ENCODE measurements around the gene TYW3. TPM values are rescaled to one million over a fixed set of nuclear protein-coding genes. Genes with fewer than 3 reads are reported as not detected.

TYW3 gene, protein sequence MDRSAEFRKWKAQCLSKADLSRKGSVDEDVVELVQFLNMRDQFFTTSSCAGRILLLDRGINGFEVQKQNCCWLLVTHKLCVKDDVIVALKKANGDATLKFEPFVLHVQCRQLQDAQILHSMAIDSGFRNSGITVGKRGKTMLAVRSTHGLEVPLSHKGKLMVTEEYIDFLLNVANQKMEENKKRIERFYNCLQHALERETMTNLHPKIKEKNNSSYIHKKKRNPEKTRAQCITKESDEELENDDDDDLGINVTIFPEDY
- 40.3 TPM for polyA plus RNA-seq (ENCODE audit: insufficient read length)
- long read RNA-seq, donor 1, transcript TYW3-201 (6 exons, 3,430 nt): major isoform, 10 of 10 reads
- long read RNA-seq, donor 1, partial matches to known transcripts: 0 of 10 reads
- long read RNA-seq, donor 1, other reads (novel, unspliced or antisense): 0 of 10 reads
- long read RNA-seq, donor 2, transcript TYW3-201 (6 exons, 3,430 nt): major isoform, 11 of 11 reads
- long read RNA-seq, donor 2, partial matches to known transcripts: 0 of 11 reads
- long read RNA-seq, donor 2, other reads (novel, unspliced or antisense): 0 of 11 reads
- long read RNA-seq, donor 3, transcript TYW3-201 (6 exons, 3,430 nt): major isoform, 8 of 8 reads
- long read RNA-seq, donor 3, partial matches to known transcripts: 0 of 8 reads
- long read RNA-seq, donor 3, other reads (novel, unspliced or antisense): 0 of 8 reads
- long read RNA-seq, donor 4: 0 reads
- long read RNA-seq, donor 5, transcript TYW3-201 (6 exons, 3,430 nt): major isoform, 9 of 9 reads
- long read RNA-seq, donor 5, partial matches to known transcripts: 0 of 9 reads
- long read RNA-seq, donor 5, other reads (novel, unspliced or antisense): 0 of 9 reads
- long read RNA-seq, donor 6, transcript TYW3-201 (6 exons, 3,430 nt): major isoform, 9 of 9 reads
- long read RNA-seq, donor 6, partial matches to known transcripts: 0 of 9 reads
- long read RNA-seq, donor 6, other reads (novel, unspliced or antisense): 0 of 9 reads
- long read RNA-seq, donor 7, transcript TYW3-201 (6 exons, 3,430 nt): major isoform, 24 of 24 reads
- long read RNA-seq, donor 7, partial matches to known transcripts: 0 of 24 reads
- long read RNA-seq, donor 7, other reads (novel, unspliced or antisense): 0 of 24 reads
- long read RNA-seq, donor 8, partial matches to known transcripts: 0 of 4 reads
- long read RNA-seq, donor 8, other reads (novel, unspliced or antisense): 0 of 4 reads

DNA sequence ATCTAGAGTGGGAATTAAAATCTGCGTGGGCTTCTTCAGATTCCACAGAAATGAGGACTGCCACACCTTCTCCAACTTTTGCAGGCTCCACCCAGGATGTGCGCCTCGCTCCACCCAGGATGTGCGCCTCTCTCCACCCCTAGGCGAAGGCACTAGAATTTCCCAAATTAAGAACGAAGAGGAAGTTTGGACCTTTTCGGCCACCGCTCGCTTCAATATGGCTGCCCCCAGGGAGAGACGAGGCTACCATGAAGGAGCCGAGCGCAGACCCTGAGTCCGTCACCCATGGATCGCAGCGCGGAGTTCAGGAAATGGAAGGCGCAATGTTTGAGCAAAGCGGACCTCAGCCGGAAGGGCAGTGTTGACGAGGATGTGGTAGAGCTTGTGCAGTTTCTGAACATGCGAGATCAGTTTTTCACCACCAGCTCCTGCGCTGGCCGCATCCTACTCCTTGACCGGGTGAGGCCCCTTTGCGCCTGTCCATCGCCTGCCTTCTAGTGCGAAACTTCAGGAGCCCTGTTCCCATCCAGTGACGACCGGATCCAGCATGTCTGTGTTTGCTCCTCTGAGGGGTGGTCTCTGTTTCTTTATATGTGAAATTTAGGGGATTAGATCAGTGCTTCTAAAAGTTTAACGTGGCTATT is at the start of gene TYW3, which contains the start of gene CRYZ:
Gene TYW3, plus strand, starts transcription at position 193 of the 644 bp plus-strand sequence. Its CDS starts 93 bp downstream, at position 286.
Gene CRYZ, minus strand, starts transcription at position 91 of the 644 bp plus-strand sequence. CDS start 8,229 bp downstream, outside the sequence.
- DNase-seq: peak; percentile 95

DNA sequence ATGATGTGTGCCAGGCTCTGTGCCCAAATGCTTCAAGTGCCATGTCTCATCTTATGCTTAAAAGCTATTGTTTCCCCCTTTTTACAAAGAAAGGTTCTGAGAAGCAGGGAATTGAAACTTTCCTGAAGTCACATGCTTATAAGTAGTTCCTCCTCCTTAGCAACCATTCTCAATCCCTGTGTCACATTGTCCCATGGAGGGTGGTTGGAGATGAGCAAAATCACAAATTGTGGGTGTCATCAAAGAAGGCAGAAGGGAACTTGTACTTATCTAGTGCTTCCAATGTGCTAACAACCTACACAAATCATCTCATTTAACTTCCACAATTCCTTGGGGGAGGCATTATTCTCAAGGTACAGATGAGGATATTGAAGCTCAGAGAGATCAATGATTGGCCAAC is 49.3 kb upstream of the TYW3 start:
- DNase-seq: no peak

GRCh38 chr1:74684301-74684700 is 48.7 kb upstream of the TYW3 start:
- DNase-seq: no peak

GRCh38 chr1:74686928-74687327 is 46.0 kb upstream of the TYW3 start:
- DNase-seq: no peak

GRCh38 chr1:74689621-74690363 is 43.2 kb upstream of the TYW3 start:
- peak; percentile 71 for DNase-seq

DNA sequence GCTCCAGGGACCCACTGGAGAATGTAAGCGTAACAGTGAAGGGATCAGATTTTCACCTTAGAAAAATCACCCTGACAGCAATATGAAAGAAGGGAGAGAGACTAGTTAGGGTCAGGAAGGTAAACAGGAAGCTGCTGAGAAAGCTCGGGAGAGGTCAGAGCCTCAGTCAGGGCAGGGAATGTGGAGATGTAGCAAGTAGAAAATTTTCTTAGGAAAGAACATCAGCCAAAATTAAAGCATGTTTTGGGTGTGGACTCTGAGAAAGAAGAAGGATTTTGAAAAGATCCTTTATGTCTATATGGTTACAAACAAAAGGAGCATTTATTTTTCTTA is 42.6 kb upstream of the TYW3 start:
- no peak for DNase-seq

GRCh38 chr1:74690909-74691308 is 42.0 kb upstream of the TYW3 start:
- no peak for DNase-seq

GRCh38 chr1:74693473-74693872 is 39.5 kb upstream of the TYW3 start:
- DNase-seq: no peak

- no peak for DNase-seq
Measured at GRCh38 chr1:74697832-74698231, 35.1 kb upstream of the TYW3 start.

- DNase-seq: no peak
Measured at GRCh38 chr1:74699331-74699730, 33.6 kb upstream of the TYW3 start.

DNA sequence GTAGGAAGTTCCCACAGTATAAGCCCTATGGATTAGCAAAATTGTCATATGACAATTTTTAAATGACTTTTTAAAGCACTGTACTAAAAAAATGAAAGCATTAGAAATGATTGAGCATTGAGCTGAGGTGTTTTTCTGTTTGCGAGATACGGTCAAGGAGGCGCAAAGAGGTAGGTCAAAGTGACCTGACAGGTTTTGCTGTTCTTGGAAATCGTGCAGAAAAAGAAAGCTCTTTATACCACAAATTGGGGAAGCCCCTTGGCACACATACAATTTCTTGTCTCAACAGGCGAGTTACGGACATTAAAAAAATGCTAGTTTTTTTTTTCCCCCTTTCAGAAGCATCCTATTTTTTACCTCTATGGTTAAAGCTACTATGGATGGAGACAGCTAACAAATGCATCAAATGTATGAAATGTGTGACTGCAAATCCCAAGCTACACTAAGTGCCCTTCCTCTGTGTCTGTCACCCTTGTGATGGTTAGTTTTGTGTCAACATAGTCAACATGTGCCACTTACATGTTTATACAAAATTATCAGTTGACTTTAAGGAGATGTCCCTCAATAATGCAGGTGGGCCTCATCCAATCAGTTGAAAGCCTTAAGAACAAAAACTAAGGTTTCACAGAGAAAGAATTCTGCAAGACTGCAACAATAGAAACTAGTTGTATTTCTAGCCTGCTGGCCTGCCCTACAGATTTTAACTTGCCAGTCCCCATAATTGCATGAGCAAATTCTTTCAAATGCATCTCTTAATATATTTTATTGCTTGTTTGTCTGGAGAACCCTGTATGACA is 29.4 kb upstream of the TYW3 start:
- no peak for DNase-seq

- no peak for DNase-seq
Measured at GRCh38 chr1:74712881-74713280, 20.1 kb upstream of the TYW3 start.

GRCh38 chr1:74713849-74714248 is 19.1 kb upstream of the TYW3 start:
- no peak for DNase-seq

- no peak for DNase-seq
Measured at GRCh38 chr1:74714429-74715235, 18.3 kb upstream of the TYW3 start.

GRCh38 chr1:74715236-74715502 is 17.8 kb upstream of the TYW3 start:
- no peak for DNase-seq

DNA sequence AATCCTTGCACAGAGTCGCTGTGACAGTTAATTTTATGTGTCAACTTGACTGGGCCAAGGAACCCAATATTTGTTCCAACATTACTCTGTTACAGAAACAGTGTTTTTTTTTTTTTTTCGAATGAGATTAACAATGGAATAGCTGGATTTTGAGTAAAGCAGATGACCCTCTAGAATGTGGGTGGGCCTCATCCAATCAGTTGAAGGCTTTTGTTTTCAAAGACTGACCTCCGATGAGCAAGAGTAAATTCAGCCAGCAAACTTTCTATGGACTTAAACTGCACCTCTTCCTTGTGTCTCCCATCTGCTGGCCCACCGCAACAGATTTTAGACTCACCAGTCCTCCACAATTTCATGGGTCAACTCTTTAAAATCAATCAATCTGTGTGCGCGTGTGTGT is 17.1 kb upstream of the TYW3 start:
- DNase-seq: no peak

DNA sequence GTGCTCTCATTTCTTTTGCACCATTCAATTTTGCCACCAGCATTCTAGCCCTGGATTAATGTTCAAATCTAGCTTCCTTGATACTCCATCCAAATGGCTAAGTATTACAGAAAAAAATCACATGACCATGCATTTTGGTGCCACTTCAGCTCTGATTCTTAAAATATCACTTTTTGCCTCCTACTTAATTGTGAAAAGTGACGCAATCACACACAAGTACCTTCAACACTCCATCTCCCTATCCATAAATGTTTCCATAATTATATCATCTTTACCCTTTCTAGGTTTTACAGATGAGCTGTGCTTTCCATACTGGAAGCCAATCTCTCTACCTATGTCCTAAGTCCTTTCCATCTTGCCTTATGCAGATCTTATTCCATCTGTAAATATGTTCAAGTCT is 16.1 kb upstream of the TYW3 start:
- no peak for DNase-seq

- DNase-seq: no peak
Measured at GRCh38 chr1:74717626-74718025, 15.3 kb upstream of the TYW3 start.

DNA sequence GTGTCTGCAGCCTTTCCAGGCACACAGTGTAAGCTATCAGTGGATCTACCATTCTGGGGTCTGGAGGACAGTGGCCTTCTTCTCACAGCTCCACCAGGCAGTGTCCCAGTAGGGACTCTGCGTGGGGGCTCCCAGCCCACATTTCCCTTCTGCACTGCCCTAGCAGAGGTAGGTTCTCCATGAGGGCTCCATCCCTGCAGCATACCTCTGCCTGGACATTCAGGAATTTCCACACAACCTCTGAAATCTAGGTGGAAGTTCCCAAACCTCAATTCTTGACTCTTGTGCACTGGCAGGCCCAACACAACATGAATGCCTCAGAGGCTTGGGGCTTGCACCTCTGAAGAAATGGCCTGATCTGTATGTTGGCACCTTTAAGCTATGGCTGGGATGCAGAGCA is 6.9 kb upstream of the TYW3 start:
- no peak for DNase-seq

DNA sequence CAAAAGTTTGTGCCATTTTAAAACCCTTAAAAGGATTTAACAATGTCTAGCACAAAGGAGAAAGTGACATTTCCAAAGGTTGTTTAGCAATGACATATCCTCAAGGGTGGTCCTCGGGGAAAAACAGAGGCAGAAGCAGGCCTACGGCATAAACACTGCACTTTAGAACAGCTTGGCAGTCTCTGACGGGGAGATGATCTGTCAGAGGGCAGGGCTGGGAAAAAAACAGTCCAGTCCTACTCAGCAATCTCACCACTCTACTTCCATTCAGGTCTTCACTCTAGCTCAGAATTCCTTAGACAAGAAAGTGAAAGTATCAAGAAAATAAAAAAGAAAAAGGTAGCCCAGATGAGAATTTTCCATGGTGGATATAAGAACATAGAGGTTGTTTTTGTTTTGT is 4.2 kb upstream of the TYW3 start:
- no peak for DNase-seq

Data from left kidney (tissue), 8 donors.